ENCODE measurements around the gene ZBTB16. TPM values are rescaled to one million over a fixed set of nuclear protein-coding genes. Genes with fewer than 3 reads are reported as not detected.

ZBTB16 gene
- total and polyA plus RNA-seq, 10 donors = 1.5 to 85.6 (median 42.1) TPM

DNA sequence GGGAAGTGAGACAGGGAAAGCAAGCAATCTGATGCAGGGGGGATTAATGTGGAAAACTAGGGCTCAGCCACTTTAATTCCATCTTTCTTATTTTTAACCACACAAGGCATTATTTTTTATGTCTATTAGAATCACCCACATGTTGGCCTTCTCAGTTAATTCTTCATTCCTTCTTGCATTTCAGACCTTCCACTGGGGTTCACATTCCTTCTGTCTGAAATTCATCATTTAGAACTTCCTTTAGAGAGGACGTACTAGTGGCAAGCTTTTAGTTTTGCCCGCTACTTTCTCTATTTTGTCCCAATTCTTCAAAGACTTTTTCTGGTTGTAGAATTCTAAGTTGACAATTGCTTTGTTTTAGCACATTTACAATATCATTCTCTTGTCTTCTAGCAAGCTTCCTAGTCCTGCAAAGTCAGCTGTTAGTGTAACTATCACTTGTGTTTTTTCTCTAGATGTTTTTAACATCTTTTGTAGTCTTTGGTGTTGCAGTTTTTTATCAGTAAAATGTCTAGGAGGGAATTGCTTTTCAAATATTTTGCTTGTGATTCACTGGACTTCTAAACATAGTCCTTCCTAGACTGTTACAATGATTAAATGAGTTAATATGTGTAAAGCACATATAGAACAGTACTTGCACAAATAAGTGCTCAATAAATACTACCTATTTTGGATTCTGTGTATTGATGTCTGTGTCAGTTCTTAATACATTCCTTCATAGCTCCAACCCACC lies 231.2 kb downstream of the ZBTB16 start:
- Histone ChIP-seq H3K27me3 (replicated peaks in 1 of 7) (peaks cover 0 to 3% (median 0%) of the 10 kb centered on the region in 7 donors), H3K4me1 (peaks cover 4 to 51% (median 8%) of the 10 kb centered on the region in 6 donors), H3K4me3 (peak overlapping the region in 2 of 8 donors; percentile 13 to 25), H3K36me3 (no peaks in the 10 kb centered on the region), H3K27ac (peak overlapping the region in 7 of 8 donors; percentile 36 to 90 (median 85)), H3K9me3 (no peaks in the 10 kb centered on the region)
- no peak for DNase-seq
- intact Hi-C loops (cut with DNase I; ENCODE audit: low total_unique reads) = no loop called here
- WGBS, 5 donors = 71 to 85% (median 81%) methylated on average over 2 of the region's 2 CpGs
- TF ChIP-seq, protein P1, sequence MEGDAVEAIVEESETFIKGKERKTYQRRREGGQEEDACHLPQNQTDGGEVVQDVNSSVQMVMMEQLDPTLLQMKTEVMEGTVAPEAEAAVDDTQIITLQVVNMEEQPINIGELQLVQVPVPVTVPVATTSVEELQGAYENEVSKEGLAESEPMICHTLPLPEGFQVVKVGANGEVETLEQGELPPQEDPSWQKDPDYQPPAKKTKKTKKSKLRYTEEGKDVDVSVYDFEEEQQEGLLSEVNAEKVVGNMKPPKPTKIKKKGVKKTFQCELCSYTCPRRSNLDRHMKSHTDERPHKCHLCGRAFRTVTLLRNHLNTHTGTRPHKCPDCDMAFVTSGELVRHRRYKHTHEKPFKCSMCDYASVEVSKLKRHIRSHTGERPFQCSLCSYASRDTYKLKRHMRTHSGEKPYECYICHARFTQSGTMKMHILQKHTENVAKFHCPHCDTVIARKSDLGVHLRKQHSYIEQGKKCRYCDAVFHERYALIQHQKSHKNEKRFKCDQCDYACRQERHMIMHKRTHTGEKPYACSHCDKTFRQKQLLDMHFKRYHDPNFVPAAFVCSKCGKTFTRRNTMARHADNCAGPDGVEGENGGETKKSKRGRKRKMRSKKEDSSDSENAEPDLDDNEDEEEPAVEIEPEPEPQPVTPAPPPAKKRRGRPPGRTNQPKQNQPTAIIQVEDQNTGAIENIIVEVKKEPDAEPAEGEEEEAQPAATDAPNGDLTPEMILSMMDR (IDR thresholded peaks at IDR 0.05 in 8 of 11, conservative IDR thresholded peaks at IDR 0.05 in 3 of 11) = no peak
- TF ChIP-seq POLR2AphosphoS5 (IDR thresholded peaks at IDR 0.05) (no peak), POLR2A (IDR thresholded peaks at IDR 0.05) (no peak)

DNA sequence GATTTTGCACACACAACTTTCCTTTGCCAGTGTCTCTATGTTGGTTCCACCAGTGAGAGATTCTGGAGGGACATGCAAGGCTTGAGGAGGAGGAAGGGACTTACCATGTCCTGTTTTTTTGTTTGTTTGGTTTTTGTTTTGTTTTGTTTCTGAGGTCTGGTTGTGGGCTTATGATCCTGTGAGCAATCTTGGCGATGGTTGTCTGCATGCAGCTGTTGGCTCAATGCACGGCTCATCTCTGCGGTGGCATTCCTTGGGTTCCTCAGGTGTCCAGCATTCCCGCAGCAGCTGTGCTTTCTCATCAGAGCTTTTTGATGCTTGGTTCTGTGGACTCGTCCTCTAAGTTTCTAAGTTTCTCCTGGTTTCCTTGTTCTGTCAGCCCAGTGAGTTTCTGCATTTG lies 231.9 kb downstream of the ZBTB16 start:
- intact Hi-C loops (cut with DNase I; ENCODE audit: low total_unique reads) = no loop called here
- Histone ChIP-seq H3K4me1 (peaks cover 4 to 53% (median 10%) of the 10 kb centered on the region in 6 donors), H3K9me3 (no peaks in the 10 kb centered on the region), H3K36me3 (no peaks in the 10 kb centered on the region), H3K4me3 (peak overlapping the region in 2 of 8 donors; percentile 13 to 25), H3K27ac (peak overlapping the region; percentile 58 to 90 (median 84)), H3K27me3 (replicated peaks in 1 of 7) (peaks cover 0 to 7% (median 0%) of the 10 kb centered on the region in 7 donors)
- 60 to 82% (median 74%) methylated on average over 5 of the region's 5 CpGs for WGBS, 5 donors
- TF ChIP-seq, protein P1 (IDR thresholded peaks at IDR 0.05 in 8 of 11, conservative IDR thresholded peaks at IDR 0.05 in 3 of 11) = no peak
- no peak for TF ChIP-seq POLR2A (IDR thresholded peaks at IDR 0.05)
- TF ChIP-seq POLR2AphosphoS5 (IDR thresholded peaks at IDR 0.05) = no peak
- DNase-seq = no peak

DNA sequence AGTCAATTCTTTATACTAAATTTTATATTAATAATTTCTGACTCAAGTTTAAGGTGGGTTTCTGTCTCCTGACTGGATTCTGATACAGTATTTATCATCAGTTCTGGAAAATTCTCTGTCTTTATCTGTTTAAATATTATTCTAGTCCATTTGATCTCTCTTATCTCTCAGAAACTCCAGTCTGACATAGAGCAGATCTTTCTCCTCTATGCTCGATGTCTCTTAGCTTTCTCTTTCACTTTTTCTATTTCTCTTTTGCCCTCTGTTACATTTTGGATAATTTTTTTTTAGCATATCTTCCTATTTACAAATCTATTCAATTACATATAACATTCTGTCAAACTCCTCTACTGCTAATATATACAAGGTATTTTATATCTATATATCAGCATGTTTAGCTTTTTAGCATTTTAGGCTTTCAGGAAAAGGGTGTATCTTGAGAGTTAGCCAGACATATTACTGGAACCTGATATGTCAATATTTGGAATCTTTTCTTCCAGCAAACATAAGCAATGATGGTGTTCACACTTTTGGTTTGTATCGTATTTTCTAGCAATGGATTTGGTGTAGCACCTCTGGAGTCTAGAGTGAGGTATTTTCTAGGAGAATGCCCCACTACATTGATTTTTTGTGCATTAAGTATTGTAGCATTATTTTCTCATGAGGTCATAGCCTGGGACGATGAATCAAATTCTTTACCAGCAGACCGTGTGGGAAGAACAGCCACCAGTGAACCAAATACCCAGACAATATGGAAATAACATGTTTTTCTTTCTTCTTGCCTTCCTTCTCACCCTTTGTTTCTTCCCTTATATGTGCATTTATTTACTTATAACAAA lies 232.6 kb downstream of the ZBTB16 start:
- TF ChIP-seq POLR2AphosphoS5 (IDR thresholded peaks at IDR 0.05) (no peak), POLR2A (IDR thresholded peaks at IDR 0.05) (no peak)
- TF ChIP-seq, protein P1 (IDR thresholded peaks at IDR 0.05 in 8 of 11, conservative IDR thresholded peaks at IDR 0.05 in 3 of 11) = no peak
- 49 to 67% (median 61%) methylated on average over 4 of the region's 4 CpGs for WGBS, 5 donors
- peak overlapping the region; percentile 58 to 90 (median 84) for H3K27ac ChIP-seq

More for the DNA sequence above, 232.6 kb downstream of the ZBTB16 start:
- H3K4me1 ChIP-seq = peaks cover 4 to 48% (median 10%) of the 10 kb centered on the region in 6 donors
- DNase-seq = no peak
- peak overlapping the region in 2 of 8 donors; percentile 13 to 25 for H3K4me3 ChIP-seq
- H3K27me3 ChIP-seq (replicated peaks in 1 of 7) = peaks cover 0 to 7% (median 0%) of the 10 kb centered on the region in 7 donors
- intact Hi-C loops (cut with DNase I; ENCODE audit: low total_unique reads) = no loop called here
- no peaks in the 10 kb centered on the region for H3K9me3 ChIP-seq
- H3K36me3 ChIP-seq = no peaks in the 10 kb centered on the region

Measured in spleen (tissue), 11 donors.